HepG2 (cell line): ENCODE measurements around the gene ACYP2. TPM values are rescaled to one million over a fixed set of nuclear protein-coding genes. Genes with fewer than 3 reads are reported as not detected.

Experiments used
- GMEB1 ChIP-seq: sonication (generic); formaldehyde crosslinking; IDR thresholded peaks from 2 replicates; pipeline ENCODE4 v1.5.1; 2020; ENCODE audit warnings: missing genetic modification reagents, mild to moderate bottlenecking, borderline replicate concordance
- HBP1 ChIP-seq: IDR thresholded peaks from 2 replicates; pipeline ENCODE4 v1.6.1; 2016; ENCODE audit warnings: low read depth, control low read depth
- HNF4A ChIP-seq: sonication (generic); formaldehyde crosslinking; IDR thresholded peaks from 2 replicates; pipeline ENCODE4 v1.4.0; 2020; ENCODE audit warnings: missing genetic modification reagents
- HOXA3 ChIP-seq: sonication (generic); formaldehyde crosslinking; IDR thresholded peaks from 2 replicates; pipeline ENCODE4 v1.5.0; 2020; ENCODE audit warnings: missing genetic modification reagents
- KDM2A ChIP-seq: sonication (generic); formaldehyde crosslinking; IDR thresholded peaks from 2 replicates; pipeline ENCODE4 v1.4.0; 2020; ENCODE audit warnings: low read depth, missing genetic modification reagents, borderline replicate concordance
- KDM4B ChIP-seq: sonication (generic); formaldehyde crosslinking; IDR thresholded peaks from 2 replicates; pipeline ENCODE4 v1.4.0; 2020; ENCODE audit warnings: missing genetic modification reagents
- MED8 ChIP-seq: sonication (generic); formaldehyde crosslinking; IDR thresholded peaks from 2 replicates; pipeline ENCODE4 v1.8.1; 2023; ENCODE audit warnings: mild to moderate bottlenecking, missing genetic modification reagents; ENCODE audit not compliant: insufficient replicate concordance
- MNT ChIP-seq: fragments of 450-650 bp; IDR thresholded peaks from 2 replicates; pipeline ENCODE4 v1.6.1; 2016
- MTA1 ChIP-seq: sonication (generic); formaldehyde crosslinking; IDR thresholded peaks from 2 replicates; pipeline ENCODE4 v1.4.0; 2020; ENCODE audit warnings: missing genetic modification reagents, mild to moderate bottlenecking, borderline replicate concordance
- MTERF4 ChIP-seq: sonication (generic); formaldehyde crosslinking; IDR thresholded peaks from 2 replicates; pipeline ENCODE4 v1.8.0; 2023; ENCODE audit warnings: mild to moderate bottlenecking, missing genetic modification reagents
- SNAPC5 ChIP-seq: sonication (generic); formaldehyde crosslinking; IDR thresholded peaks from 2 replicates; pipeline ENCODE4 v1.8.1; 2023; ENCODE audit warnings: mild to moderate bottlenecking, missing genetic modification reagents, borderline replicate concordance
- SYNCRIP ChIP-seq: fragments of 200-400 bp; formaldehyde crosslinking; IDR thresholded peaks from 2 replicates; pipeline ENCODE4 v1.6.1; 2018; ENCODE audit warnings: mild to moderate bottlenecking, low read depth, low read length; ENCODE audit not compliant: insufficient read depth
- TCF7 ChIP-seq: sonication (generic); IDR thresholded peaks from 2 replicates; pipeline ENCODE4 v1.6.1; 2016; ENCODE audit warnings: antibody characterized with exemption, low read depth
- ZBTB33 ChIP-seq: sonication (generic); formaldehyde crosslinking; IDR thresholded peaks from 2 replicates; pipeline ENCODE4 v1.4.0; 2020; ENCODE audit warnings: missing genetic modification reagents
- ZBTB43 ChIP-seq: sonication (generic); formaldehyde crosslinking; conservative IDR thresholded peaks from 2 replicates; pipeline ENCODE4 v1.4.0; 2020; ENCODE audit warnings: missing genetic modification reagents
- ZMAT3 ChIP-seq: sonication (generic); formaldehyde crosslinking; conservative IDR thresholded peaks from 2 replicates; pipeline ENCODE4 v1.7.0; 2021; ENCODE audit warnings: missing genetic modification reagents
- ZNF274 ChIP-seq: sonication (generic); formaldehyde crosslinking; IDR thresholded peaks from 2 replicates; pipeline ENCODE4 v1.5.1; 2020; ENCODE audit warnings: mild to moderate bottlenecking, missing genetic modification reagents
- ZNF83 ChIP-seq: sonication (generic); formaldehyde crosslinking; IDR thresholded peaks from 2 replicates; pipeline ENCODE4 v1.4.0; 2020; ENCODE audit warnings: missing genetic modification reagents, mild to moderate bottlenecking, borderline replicate concordance
- ZNF850 ChIP-seq: sonication (generic); formaldehyde crosslinking; conservative IDR thresholded peaks from 2 replicates; pipeline ENCODE4 v1.9.0; 2021; ENCODE audit warnings: mild to moderate bottlenecking, missing genetic modification reagents
- polyA plus RNA-seq, 8 experiments: library from polyadenylated mRNA; depleted of rRNA in 3 of 8; stranded (reverse) in 7 of 8; unstranded in 1 of 8; fragments of >200 nt; fragmentation: Illumina TruSeq in 4 of 8; extraction: Trizol in 4 of 8; gene quantifications; 2 replicates each; pipeline versions ENCODE4 v1.2.1 to v1.2.3, GENCODE V29; 2011 to 2016; ENCODE audit warnings: low read depth in 4 of 8, missing spikeins in 1 of 8, mixed read lengths in 1 of 8; ENCODE audit not compliant: insufficient read depth in 1 of 8
- total RNA-seq, 5 experiments: library from RNA; depleted of rRNA; stranded (reverse); fragments of >200 nt; fragmentation: Illumina TruSeq; extraction: Trizol; gene quantifications; 2 replicates each; pipeline ENCODE4 v1.2.3, GENCODE V29; 2016; ENCODE audit warnings: low read depth in 1 of 5

ACYP2 gene
- total and polyA plus RNA-seq, 2 of the 13 experiments (the other 11 are each of a cell fraction or from before 2014, with no cell fraction given), result 12.3 to 12.7 TPM

GRCh38 chr2:54233832-54234649, 118.6 kb downstream of the ACYP2 start (continued):
- TF ChIP-seq MNT, result no peak
- TF ChIP-seq ZNF83, result no peak
- peak; percentile 100 for TF ChIP-seq TCF7
- 0 out of 2 replicates have a peak, but pooled peaks have one; percentile 47 for TF ChIP-seq KDM4B (CRISPR knock-in tag)
- peak; percentile 74; the same call in 1 of the 2 replicates for TF ChIP-seq SNAPC5 (CRISPR knock-in tag)
- peak; percentile 78; the same call in 1 of the 2 replicates for TF ChIP-seq ZBTB33 (CRISPR knock-in tag)
- TF ChIP-seq MED8 (CRISPR knock-in tag), result peak; percentile 49
- peak; percentile 97 for TF ChIP-seq HNF4A (CRISPR knock-in tag)
- TF ChIP-seq ZBTB43, result peak; percentile 82; the same call in 1 of the 2 replicates
- TF ChIP-seq ZMAT3 (CRISPR knock-in tag), result no peak
- peak; percentile 72; the same call in 1 of the 2 replicates for TF ChIP-seq HOXA3
- TF ChIP-seq SYNCRIP, result no peak
- TF ChIP-seq ZNF850 (CRISPR knock-in tag), result no peak
- TF ChIP-seq ZNF274 (CRISPR knock-in tag), result no peak
- peak; percentile 18; the same call in 1 of the 2 replicates for TF ChIP-seq KDM2A
- 0 out of 2 replicates have a peak, but pooled peaks have one; percentile 31 for TF ChIP-seq HBP1 (CRISPR knock-in tag)
- no peak; the same call in 1 of the 2 replicates for TF ChIP-seq MTA1 (CRISPR knock-in tag)
- TF ChIP-seq MTERF4 (CRISPR knock-in tag), result no peak
- TF ChIP-seq GMEB1 (CRISPR knock-in tag), result 0 out of 2 replicates have a peak, but pooled peaks have one; percentile 25
